ENCODE measurements around the gene SYDE1. TPM values are rescaled to one million over a fixed set of nuclear protein-coding genes. Genes with fewer than 3 reads are reported as not detected.
A peak's percentile ranks its signal among the peaks of the same experiment; 100 is the strongest.

The SYDE1 gene
- total and polyA plus RNA-seq, 2 donors (not counting 1 experiment from before 2014, with no cell fraction given): not detected

DNA sequence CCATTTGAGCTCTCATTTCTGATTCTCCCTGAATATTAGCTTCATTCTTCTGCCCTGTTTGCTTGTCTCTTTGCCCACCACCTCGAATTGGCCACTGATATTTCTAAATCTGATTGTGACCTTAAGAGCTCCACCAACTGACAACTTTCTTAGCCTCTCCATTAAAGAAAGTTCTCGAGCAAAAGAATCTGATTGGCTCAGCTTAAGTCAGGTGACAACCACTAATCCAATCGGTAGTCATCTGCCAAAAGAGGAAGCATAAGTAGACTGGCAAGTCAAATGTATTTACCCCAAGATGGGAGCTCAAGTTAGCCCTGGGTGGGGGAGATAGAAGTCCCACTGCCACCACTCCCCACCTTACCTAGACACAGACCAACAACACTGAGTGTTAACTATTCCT is 52.0 kb downstream of the SYDE1 start:
- no peak overlapping the region for H3K4me2 ChIP-seq (replicated peaks; ENCODE audit: low read depth, low read length, poor library complexity, severe bottlenecking)
- CTCF ChIA-PET: interaction anchor here (0.8 to 1.7 kb wide), 4 partner anchors 10 to 70 kb away, joined by 3 to 7 read pairs (median 5); no protein-coding TSS in a partner anchor
- Mint-ChIP-seq H3K4me3 (no peak overlapping the region), H3K9me3 (ENCODE audit: insufficient read depth) (peaks cover 3% of the 10 kb centered on the region), H3K27me3 (peaks cover 10% of the 10 kb centered on the region), H3K4me1 (no peaks in the 10 kb centered on the region), H3K27ac (no peak overlapping the region)
- POLR2A ChIA-PET: interaction anchor here (0.6 kb wide), 1 partner anchor 17 kb away, joined by 10 read pairs; no protein-coding TSS in a partner anchor
- no peaks in the 10 kb centered on the region for H3K27me3 ChIP-seq (replicated peaks in 1 of 4; ENCODE audit: control extremely low read depth in 1 of 4, control insufficient read depth in 3 of 4, insufficient read depth in 4 of 4, low read length in 3 of 4)
- no peaks in the 10 kb centered on the region for H3K4me1 ChIP-seq (ENCODE audit: control insufficient read depth in 2 of 2, insufficient read depth in 2 of 2, low read length in 2 of 2)
- 44% methylated on average over 1 of the region's 3 CpGs for WGBS (ENCODE audit: insufficient coverage)
- TF ChIP-seq, protein P1, sequence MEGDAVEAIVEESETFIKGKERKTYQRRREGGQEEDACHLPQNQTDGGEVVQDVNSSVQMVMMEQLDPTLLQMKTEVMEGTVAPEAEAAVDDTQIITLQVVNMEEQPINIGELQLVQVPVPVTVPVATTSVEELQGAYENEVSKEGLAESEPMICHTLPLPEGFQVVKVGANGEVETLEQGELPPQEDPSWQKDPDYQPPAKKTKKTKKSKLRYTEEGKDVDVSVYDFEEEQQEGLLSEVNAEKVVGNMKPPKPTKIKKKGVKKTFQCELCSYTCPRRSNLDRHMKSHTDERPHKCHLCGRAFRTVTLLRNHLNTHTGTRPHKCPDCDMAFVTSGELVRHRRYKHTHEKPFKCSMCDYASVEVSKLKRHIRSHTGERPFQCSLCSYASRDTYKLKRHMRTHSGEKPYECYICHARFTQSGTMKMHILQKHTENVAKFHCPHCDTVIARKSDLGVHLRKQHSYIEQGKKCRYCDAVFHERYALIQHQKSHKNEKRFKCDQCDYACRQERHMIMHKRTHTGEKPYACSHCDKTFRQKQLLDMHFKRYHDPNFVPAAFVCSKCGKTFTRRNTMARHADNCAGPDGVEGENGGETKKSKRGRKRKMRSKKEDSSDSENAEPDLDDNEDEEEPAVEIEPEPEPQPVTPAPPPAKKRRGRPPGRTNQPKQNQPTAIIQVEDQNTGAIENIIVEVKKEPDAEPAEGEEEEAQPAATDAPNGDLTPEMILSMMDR (IDR thresholded peaks at IDR 0.05): no peak
- no peak for TF ChIP-seq EZH2 (IDR thresholded peaks at IDR 0.05; ENCODE audit: borderline replicate concordance, insufficient read depth, low read depth, low read length, poor library complexity, severe bottlenecking)
- H3K36me3 ChIP-seq (replicated peaks in 1 of 2; ENCODE audit: control extremely low read depth in 1 of 2, control insufficient read depth in 1 of 2, extremely low read depth in 1 of 2, insufficient read depth in 2 of 2, low read length in 1 of 2): no peaks in the 10 kb centered on the region
- H3K27ac ChIP-seq (ENCODE audit: low read length in 2 of 2): no peak overlapping the region
- ATAC-seq (ENCODE audit: low read depth): no peak
- no peak overlapping the region for H3K9ac ChIP-seq (ENCODE audit: low read length)
- H3K9me3 ChIP-seq (ENCODE audit: control extremely low read depth in 1 of 3, control insufficient read depth in 2 of 3, insufficient read depth in 1 of 3, low read length in 2 of 3): peaks cover 4 to 33% (median 8%) of the 10 kb centered on the region in 3 donors
- no peak overlapping the region for H2AFZ ChIP-seq (ENCODE audit: insufficient read depth, low read depth, low read length, poor library complexity, severe bottlenecking)
- intact Hi-C loops (cut with micrococcal nuclease): no loop called here
- no peak overlapping the region for H3K4me3 ChIP-seq (ENCODE audit: control extremely low read depth in 1 of 5, extremely low read depth in 1 of 5, insufficient read depth in 1 of 5, low read depth in 2 of 5, low read length in 4 of 5)
- no peak for DNase-seq
- no peaks in the 10 kb centered on the region for H3K79me2 ChIP-seq (ENCODE audit: control insufficient read depth, insufficient read depth, low read length)
- no peaks in the 10 kb centered on the region for H4K20me1 ChIP-seq (ENCODE audit: control insufficient read depth, insufficient read depth, low read length, poor library complexity, severe bottlenecking)

DNA sequence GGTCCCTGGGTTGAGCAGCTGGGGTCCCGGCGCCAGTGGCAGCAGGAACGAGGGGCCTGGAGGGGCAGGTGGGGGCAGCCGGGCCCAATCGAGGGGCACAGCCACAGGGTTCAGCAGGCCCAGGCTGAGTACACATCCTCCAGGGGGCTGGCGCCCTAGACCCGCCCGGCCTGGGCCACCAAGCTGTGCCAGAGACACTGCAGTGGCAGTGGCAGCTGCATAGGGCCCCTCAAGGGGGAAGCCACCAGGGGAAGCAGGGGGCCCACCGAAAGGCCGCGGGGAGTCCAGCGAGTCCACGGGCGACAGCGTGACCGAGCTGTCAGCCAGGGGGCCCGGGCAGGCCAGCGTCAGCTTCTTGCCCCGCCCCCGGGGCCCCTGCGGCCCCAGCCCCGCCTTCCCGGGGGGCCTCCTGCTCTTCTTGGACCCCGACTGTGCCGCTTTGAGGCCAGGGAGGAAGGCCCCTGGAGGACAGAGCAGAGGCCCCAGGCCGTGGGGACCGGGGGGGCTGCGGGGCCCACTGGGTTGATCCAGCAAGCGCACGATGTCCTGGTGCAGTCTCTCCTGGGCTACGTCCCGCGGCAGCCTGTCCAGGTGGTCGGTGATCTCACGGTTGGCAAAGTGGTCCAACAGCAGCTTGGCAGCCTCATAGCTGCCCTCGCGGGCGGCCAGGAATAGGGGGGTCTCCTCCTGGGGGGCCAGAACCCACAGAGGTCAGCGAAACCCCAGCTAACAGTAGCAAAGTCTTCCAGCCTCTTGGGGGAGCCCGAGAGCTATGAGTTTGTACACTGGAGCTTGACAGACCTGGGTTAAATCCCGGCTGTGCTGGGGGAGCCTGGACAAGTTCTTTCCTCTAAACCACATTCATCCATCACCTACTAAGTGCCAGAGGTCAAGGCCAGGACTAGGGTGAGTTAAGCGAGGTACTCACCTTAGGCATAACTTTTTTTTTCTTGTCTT is 54.1 kb downstream of the SYDE1 start:
- no peak for TF ChIP-seq EZH2 (IDR thresholded peaks at IDR 0.05; ENCODE audit: borderline replicate concordance, insufficient read depth, low read depth, low read length, poor library complexity, severe bottlenecking)
- TF ChIP-seq, protein P1 (IDR thresholded peaks at IDR 0.05): peak; percentile 28
- Histone ChIP-seq H3K4me3 (ENCODE audit: control extremely low read depth in 1 of 5, extremely low read depth in 1 of 5, insufficient read depth in 1 of 5, low read depth in 2 of 5, low read length in 4 of 5) (no peak overlapping the region), H3K36me3 (replicated peaks in 1 of 2; ENCODE audit: control extremely low read depth in 1 of 2, control insufficient read depth in 1 of 2, extremely low read depth in 1 of 2, insufficient read depth in 2 of 2, low read length in 1 of 2) (no peaks in the 10 kb centered on the region), H3K9me3 (ENCODE audit: control extremely low read depth in 1 of 3, control insufficient read depth in 2 of 3, insufficient read depth in 1 of 3, low read length in 2 of 3) (peaks cover 2 to 51% (median 26%) of the 10 kb centered on the region in 3 donors), H3K79me2 (ENCODE audit: control insufficient read depth, insufficient read depth, low read length) (no peaks in the 10 kb centered on the region), H4K20me1 (ENCODE audit: control insufficient read depth, insufficient read depth, low read length, poor library complexity, severe bottlenecking) (no peaks in the 10 kb centered on the region), H3K9ac (ENCODE audit: low read length) (no peak overlapping the region), H3K4me2 (replicated peaks; ENCODE audit: low read depth, low read length, poor library complexity, severe bottlenecking) (no peak overlapping the region), H3K27ac (ENCODE audit: low read length in 2 of 2) (no peak overlapping the region), H2AFZ (ENCODE audit: insufficient read depth, low read depth, low read length, poor library complexity, severe bottlenecking) (no peak overlapping the region), H3K27me3 (replicated peaks in 1 of 4; ENCODE audit: control extremely low read depth in 1 of 4, control insufficient read depth in 3 of 4, insufficient read depth in 4 of 4, low read length in 3 of 4) (no peaks in the 10 kb centered on the region), H3K4me1 (ENCODE audit: control insufficient read depth in 2 of 2, insufficient read depth in 2 of 2, low read length in 2 of 2) (no peaks in the 10 kb centered on the region)
- intact Hi-C loops (cut with micrococcal nuclease): no loop called here
- Mint-ChIP-seq H3K27me3 (peaks cover 3% of the 10 kb centered on the region), H3K4me1 (no peaks in the 10 kb centered on the region), H3K9me3 (ENCODE audit: insufficient read depth) (peaks cover 5% of the 10 kb centered on the region), H3K4me3 (no peak overlapping the region), H3K27ac (no peak overlapping the region)
- DNase-seq: no peak
- WGBS (ENCODE audit: insufficient coverage): 88% methylated on average over 42 of the region's 42 CpGs
- ATAC-seq (ENCODE audit: low read depth): peak; percentile 31
- CTCF ChIA-PET: interaction anchor here (0.7 to 1.4 kb wide), 5 partner anchors 29 to 394 kb away, joined by 3 to 7 read pairs (median 3); partner anchors contain the start of gene AKAP8L
- POLR2A ChIA-PET: no interaction called here

Data from B cell (primary cell).